ENCODE results near the gene AVEN. TPM values are rescaled to one million over a fixed set of nuclear protein-coding genes. Genes with fewer than 3 reads are reported as not detected.
"Not testable (repeated sequence)": the region's sequence is repeated elsewhere in the genome, so short reads cannot be mapped to it uniquely, and the experiment has no call there.

AVEN gene
- total RNA-seq, 1 donor from 2014 or later, result 15.9 TPM

- intact Hi-C loops (cut with micrococcal nuclease), result no loop called here
Observed at GRCh38 chr15:33858836-33859235, 180.2 kb downstream of the AVEN start.

- intact Hi-C loops (cut with micrococcal nuclease), result no loop called here
Observed at GRCh38 chr15:33857726-33858125, 181.3 kb downstream of the AVEN start.

DNA sequence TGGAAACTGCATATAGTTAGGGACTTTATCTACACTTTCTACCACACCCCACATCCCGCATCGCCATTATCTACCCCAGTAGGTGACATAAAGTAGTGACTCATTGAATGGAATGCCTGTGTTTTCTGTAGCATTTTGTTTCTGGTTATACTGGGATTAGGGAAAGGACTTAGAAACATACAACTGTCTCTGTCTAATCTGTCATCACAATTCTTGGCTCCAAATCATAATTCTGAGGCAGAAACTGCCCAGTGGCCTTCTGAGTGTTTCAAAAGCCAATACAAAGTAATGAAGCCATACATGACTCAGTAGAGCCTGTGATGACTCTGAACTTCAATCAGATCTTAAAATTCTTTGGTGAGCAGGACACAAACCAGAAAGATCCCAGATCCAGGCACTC lies 186.4 kb downstream of the AVEN start:
- intact Hi-C loops (cut with micrococcal nuclease), result no loop called here

- intact Hi-C loops (cut with micrococcal nuclease), result no loop called here
Observed at GRCh38 chr15:33852094-33852493, 186.9 kb downstream of the AVEN start.

DNA sequence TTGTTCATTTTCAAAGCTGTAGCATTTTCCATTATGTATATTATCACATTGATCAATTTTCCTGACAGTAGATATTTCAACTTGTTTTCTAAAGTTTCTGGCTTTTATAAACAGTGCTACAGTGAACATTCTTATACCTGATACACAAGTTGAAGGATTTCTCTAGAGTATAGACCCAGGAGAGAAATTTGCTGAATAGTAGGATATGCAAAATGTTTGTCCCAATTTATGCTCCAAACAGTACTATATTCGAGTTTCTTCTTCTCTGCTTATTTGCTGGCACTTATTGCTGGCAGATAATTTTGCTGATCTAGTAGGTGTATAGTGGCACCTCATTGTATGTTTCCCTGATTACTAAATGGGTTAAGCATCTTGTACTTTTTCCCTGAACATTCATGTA lies 187.9 kb downstream of the AVEN start:
- intact Hi-C loops (cut with micrococcal nuclease), result no loop called here

GRCh38 chr15:33848011-33848410 lies 191.0 kb downstream of the AVEN start:
- intact Hi-C loops (cut with micrococcal nuclease), result no loop called here

GRCh38 chr15:33846862-33847261 lies 192.1 kb downstream of the AVEN start:
- intact Hi-C loops (cut with micrococcal nuclease), result no loop called here

DNA sequence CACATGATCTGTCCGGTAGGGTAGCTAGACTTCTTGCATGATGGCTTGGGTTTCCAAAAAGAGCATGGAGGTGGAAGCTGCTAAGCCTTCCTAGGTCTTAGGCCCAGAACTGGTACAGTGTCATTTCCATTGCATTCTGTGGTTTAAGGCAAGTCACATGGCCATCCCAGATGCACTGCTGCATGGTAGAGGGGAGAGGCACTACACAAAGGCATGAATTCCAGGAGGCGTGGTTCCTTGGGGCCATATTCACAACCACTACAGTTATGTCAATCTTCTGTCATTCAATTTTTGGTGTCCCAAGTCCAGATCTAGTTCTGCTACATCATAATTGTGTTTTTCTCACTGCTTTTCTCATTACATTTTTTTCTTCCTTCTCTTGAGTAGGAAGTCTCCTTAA lies 192.9 kb downstream of the AVEN start:
- intact Hi-C loops (cut with micrococcal nuclease), result no loop called here

DNA sequence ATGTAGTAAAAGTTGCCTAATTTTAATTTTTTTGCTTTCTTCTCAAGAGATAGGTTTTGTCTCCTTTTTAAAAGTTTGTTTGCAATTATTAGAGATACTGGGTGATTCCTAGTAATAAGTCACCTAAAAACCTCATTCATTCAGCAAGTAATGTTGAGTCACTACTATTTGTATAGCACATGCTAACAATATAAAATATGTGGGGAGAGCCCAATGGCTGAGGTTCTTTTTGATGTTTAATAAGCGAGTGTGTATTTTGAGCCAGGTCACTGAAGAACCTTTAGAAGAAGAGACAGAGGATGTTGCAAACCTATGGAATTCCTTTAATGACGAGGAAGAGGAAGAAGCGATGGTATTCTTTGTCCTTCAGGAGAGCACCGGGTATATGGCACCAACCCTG lies 194.4 kb downstream of the AVEN start:
- intact Hi-C loops (cut with micrococcal nuclease), result no loop called here

DNA sequence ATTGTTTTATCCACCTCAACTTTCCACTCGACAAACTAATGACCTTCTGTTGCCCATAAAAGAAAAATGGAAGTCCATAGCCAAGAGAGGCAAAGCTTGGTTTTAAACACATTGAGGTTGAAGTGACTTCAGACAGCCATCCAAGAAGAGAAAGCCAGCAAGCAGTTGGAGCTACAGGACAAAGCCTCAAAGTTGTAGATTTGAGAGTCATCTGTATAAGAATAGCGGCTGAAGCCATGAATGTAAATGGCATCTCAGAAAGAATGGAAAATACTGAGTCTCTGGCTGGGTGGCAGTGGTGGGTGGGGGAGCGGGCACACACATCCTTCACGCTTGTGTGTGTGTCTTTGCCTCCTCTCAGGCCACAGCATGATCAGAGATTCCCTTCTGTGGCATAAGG lies 194.8 kb downstream of the AVEN start:
- intact Hi-C loops (cut with micrococcal nuclease), result no loop called here

- intact Hi-C loops (cut with micrococcal nuclease), result no loop called here
Observed at GRCh38 chr15:33840615-33841014, 198.4 kb downstream of the AVEN start.

- intact Hi-C loops (cut with micrococcal nuclease), result no loop called here
Observed at GRCh38 chr15:33839540-33839939, 199.5 kb downstream of the AVEN start.

DNA sequence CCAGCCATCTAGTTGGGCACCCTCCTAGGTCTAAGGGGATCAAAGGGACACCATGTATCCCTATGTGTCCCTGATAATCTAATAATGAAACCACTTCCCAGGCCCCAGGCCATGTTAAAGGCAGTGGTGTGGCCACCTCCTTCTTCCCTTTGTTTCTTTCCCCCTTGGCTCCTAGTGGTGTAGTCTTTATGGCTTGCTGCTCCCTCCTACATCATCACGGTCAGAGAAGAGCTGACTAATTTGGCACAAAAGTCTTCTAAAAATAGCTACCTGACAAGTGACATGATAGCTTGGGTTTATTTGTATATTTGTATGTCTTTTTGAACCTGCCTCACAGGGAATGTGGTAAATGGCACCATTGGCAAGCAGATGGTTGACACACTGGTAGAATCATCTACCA lies 201.7 kb downstream of the AVEN start:
- intact Hi-C loops (cut with micrococcal nuclease), result no loop called here

- intact Hi-C loops (cut with micrococcal nuclease), result no loop called here
Observed at GRCh38 chr15:33834892-33835743, 203.9 kb downstream of the AVEN start.

DNA sequence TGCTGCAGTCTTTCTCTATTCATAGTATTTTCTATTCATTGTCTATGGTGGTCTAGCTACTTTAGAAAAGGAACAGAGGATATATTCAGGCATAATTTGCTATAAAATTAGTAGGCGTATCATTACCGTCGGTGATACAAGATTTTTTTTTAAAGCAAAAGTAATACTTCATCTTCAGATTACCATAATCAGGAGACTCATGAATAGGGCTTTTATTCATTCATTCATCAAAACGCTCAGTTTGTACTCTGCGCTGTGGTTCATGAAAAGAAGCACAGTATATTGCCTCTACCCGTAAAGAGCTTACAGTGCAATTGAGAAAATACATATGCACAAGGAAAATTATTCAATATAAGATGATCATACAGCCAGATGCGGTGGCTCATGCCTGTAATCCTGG lies 207.4 kb downstream of the AVEN start:
- intact Hi-C loops (cut with micrococcal nuclease), result no loop called here

- intact Hi-C loops (cut with micrococcal nuclease), result no loop called here
Observed at GRCh38 chr15:33830351-33830750, 208.7 kb downstream of the AVEN start.

- intact Hi-C loops (cut with micrococcal nuclease), result no loop called here
Observed at GRCh38 chr15:33826201-33826600, 212.8 kb downstream of the AVEN start.

- intact Hi-C loops (cut with micrococcal nuclease), result no loop called here
Observed at GRCh38 chr15:33825453-33825852, 213.6 kb downstream of the AVEN start.

DNA sequence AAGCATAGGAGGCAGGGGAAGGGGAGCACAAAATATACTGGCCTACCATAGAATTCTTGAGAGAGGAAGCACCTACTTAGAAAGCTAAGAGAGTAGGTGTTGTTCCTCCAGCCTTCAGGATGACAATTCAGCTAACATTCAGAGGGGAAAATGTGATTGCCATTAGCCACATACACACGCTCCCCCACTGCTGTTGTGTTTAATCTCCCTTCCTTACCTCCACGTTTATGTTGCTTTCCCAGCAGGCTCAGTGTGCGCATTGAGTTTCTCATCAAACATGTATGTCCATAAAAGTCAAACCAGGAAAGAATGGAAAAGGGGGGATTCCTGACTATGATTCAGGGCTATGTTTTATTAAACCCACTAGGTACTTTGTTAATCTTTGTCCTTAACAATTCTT lies 215.9 kb downstream of the AVEN start:
- intact Hi-C loops (cut with micrococcal nuclease), result no loop called here

GRCh38 chr15:33822479-33822878 lies 216.5 kb downstream of the AVEN start:
- intact Hi-C loops (cut with micrococcal nuclease), result no loop called here

- intact Hi-C loops (cut with micrococcal nuclease), result not testable (repeated sequence)
Observed at GRCh38 chr15:33819499-33819898, 219.5 kb downstream of the AVEN start.

Data from T-helper 2 cell treated with Interferon-gamma antibody and Interleukin-4, amounts not matched to agents 100 ng/mL and 5 ng/mL, for 36 hours (primary cell).